GM21529 (cell line): ENCODE data around the gene ADH4.
"Not testable (repeated sequence)": the region's sequence is repeated elsewhere in the genome, so short reads cannot be mapped to it uniquely, and the experiment has no call there.

Source experiments
- ATAC-seq: cut with Tn5 transposase; IDR thresholded peaks from one replicate; pipeline ENCODE4 v1.9.1; 2021; ENCODE audit not compliant: unreplicated experiment

ADH4 gene

DNA sequence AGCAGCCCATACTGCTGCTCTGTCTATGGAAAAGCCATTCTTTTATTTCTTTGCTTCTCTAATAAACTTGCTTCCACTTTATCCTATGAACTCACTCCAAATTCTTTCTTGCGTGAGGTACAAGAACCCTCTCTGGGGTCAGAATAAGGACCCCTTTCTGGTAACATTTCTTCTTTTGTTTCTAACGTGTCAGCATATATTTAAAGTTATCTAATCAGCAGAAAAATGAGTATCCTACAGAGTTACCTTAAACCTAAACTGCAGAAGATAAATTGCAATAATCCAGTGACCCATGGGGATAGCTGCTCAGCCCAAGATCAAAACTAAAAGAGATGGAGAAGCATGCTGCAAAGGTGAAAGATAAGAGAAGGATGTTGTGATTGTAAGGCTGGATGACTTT lies 59.5 kb downstream of the ADH4 start:
- no peak for ATAC-seq

DNA sequence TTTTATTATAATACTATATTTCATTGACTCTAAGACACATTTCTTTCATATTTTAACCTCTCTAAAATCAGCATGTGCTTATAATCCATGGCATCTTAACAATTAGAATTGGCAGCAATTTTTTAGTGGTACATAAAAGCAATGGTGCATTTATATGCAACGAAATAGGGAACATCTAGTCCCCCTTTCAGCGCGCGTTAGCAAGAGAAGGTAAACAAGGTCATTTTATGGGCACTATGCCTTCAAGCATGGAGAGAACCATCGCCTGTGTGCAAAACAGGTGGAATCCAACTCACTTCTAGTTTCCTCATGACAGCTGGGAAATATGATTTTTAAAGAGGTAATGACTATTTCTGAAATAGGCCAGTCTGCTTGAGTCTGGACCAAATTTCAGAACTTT lies 61.9 kb downstream of the ADH4 start:
- ATAC-seq, result no peak

DNA sequence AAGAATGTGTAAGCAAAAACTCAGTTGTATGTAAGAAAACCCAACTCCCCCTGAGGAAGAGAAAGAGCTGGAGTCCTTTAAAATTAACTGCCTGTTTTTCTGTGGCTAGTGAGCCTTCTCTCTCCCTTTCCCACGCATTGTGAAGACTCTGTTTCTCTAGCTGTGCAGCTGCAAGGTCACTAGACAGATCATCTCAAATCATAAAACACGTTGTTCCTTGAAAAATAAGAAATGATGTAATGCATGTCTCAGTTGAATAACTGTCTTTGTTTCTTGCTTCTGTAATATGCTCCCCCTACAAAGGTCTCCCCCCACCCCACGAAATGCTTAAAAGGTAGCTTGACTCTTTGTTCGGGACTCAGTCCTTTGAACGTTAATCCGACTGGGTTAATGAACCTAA lies 63.2 kb downstream of the ADH4 start:
- not testable (repeated sequence) for ATAC-seq

DNA sequence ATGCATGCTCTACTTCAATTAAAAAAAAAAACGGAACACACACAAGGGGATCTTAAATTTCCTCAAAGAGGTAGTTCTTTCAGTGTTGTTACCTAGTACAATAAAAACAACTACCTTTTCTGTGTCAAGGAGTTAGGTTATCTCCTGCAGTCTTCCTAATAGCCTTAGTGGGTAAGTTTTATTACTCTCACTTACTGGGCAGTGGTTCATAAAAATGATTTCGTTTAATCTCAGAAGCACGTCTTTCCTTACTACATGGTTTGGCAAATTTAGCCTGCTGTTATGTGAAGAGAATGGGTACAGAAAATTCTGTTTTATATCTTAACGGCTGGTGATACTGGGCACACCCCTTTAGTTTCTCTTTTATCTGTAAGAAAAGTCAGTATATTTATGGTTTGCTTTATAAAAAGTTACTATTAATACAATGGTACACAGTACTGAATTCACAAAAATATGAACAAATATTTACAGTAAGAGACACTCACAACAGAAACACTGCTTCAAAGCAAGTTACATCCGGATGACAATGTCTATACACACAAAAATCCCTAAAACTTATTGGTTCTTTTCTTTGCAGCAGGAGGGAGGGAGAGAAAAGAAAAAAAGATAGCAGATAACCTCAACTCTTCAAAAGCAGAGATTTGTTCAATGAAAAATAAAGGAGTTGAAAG lies 64.3 kb downstream of the ADH4 start:
- no peak for ATAC-seq

DNA sequence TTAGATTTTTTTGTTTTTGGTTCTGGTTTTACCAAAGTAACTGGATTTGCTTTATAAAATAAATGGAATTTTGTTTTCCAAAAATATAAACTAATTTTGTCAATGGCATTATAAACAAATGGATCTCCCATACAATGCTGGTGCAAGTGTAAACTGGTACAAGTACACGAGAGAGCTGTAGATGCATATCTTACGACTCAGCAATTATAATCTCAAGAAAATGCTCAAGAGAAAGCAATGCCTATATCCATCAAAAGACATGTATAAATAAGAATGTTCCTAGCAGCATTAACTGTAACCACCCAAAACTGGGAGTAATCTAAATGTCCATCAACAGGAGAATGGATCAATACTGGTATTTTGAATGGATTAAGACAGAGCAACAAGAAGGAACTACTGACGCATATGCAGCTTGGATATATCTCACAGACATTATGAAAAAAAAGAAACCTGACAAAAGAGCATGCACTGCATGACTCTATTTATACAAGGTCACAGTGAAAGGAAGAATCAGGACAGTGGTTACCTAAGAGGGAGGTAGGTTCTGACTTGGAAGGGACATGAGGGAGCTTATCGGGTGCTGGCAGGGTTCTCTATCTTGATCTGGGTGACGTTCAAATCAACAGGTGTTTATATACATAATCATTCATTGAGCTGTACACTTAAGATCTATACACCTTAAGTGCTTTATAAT lies 65.0 kb downstream of the ADH4 start:
- no peak for ATAC-seq

DNA sequence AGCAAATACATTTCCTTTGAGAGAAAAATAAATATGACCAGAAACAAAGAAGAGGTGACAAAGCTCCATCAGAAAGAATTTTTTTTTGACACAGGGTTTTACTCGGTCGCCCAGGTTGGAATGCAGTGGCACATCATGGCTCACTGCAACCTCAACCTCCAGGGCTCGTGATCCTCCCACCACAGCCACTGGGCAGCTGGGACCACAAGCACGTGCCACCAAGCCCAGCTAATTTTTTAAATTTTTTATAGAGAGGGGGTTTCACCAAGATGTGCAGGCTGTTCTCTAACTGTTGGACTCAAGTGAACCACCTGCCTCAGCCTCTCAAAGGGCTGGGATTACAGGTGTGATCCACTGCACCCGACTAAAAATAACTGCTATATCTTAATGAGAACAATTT lies 65.8 kb downstream of the ADH4 start:
- ATAC-seq, result no peak

DNA sequence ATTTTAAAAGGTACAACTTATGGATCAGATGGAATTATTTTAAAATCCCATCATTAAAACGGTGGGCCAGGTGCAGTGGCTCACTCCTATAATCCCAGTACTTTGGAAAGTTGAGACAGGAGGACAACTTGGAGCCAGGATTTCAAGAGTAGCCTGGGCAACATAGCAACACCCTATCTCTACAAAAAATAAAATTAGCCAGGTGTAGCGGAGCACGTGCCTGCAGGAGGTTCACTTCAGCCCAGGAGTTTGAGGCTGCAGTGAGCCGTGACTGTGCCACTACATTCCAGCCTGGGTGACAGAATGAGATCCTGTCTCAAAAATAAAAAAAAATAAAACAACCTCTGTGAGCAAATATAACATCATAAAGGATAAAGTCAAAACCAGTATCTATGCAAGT lies 66.9 kb downstream of the ADH4 start:
- no peak for ATAC-seq

DNA sequence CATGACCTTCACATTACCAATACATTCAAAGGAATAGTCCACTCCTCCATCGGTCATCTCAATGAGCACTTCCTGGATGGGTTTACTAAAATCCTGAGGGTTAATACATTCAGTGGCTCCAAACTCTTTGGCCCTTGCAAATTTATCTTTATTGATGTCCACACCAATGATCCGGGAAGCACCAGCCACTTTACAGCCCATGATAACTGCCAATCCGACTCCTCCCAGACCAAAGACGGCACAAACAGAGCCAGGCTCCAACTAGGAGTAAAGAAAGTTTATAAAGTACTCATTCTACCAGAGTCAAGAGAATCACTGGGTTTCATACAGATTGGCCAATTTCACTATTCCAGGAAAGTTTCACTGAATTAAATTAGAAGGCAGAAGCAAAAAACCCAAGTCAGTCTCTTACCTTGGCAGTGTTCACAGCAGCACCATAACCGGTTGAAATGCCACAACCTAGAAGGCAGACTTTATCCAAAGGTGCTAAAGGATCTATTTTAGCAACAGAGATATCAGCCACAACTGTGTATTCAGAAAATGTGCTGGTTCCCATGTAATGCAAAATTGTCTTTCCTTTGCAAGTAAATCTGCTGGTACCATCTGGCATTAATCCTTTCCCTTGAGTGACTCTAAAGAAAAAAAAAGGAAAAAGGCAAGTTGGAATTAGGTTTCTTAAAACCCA lies 67.7 kb downstream of the ADH4 start:
- no peak for ATAC-seq

DNA sequence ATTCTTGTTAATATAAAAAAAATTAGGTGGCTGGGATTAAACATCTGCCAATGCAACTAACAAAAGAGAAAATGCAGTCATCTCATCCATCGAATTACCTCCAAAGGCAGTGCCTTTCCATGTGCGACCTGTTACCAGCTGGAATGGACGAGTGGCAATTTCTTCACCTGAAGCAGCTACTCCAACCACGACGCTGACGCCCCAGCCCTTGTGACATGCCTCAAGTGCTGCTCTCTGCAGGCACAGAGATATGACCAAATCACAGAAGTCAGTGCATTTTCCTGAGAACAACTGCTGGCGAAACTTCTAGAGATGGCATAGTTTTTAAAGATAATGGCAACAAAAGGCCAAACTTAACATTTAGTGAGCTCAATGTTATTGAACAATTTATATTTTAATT lies 69.3 kb downstream of the ADH4 start:
- ATAC-seq, result no peak
